ENCODE results near the gene KCNV2. TPM values are rescaled to one million over a fixed set of nuclear protein-coding genes. Genes with fewer than 3 reads are reported as not detected.

The KCNV2 gene
- total RNA-seq, 3 donors from 2014 or later (not counting 1 experiment from before 2014, with no cell fraction given), result not detected

DNA sequence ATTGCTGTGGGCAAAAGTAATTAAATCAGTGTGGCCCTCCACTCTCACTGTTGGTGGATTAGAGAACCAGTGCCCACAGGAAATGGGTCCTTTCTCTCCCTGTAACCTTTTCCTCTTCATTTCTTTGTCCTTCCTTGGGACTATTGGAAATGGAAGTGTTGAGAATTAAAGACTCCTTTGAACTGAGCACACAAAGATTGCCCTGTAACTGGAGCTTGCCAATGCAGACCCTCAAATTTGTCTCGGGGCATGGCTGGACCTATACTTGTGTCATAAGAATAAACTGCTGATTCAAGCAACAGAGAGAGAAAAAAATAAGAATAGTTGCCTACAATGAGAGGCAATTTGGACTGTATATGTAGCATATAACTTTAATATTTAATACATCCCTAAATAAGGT is 13.7 kb downstream of the KCNV2 start:
- Histone ChIP-seq H3K27me3 (ENCODE audit: control insufficient read depth, insufficient read depth, low read length) (no peaks in the 10 kb centered on the region), H3K9me3 (ENCODE audit: control insufficient read depth, insufficient read depth, low read length) (no peaks in the 10 kb centered on the region), H3K36me3 (ENCODE audit: control insufficient read depth, insufficient read depth, low read length) (no peaks in the 10 kb centered on the region), H3K27ac (ENCODE audit: low read length) (no peak overlapping the region), H3K4me1 (ENCODE audit: control insufficient read depth, insufficient read depth, low read length) (peaks cover 3% of the 10 kb centered on the region), H3K4me3 (ENCODE audit: low read length) (no peak overlapping the region)
- WGBS (ENCODE audit: insufficient coverage), result 92% methylated on average over 1 of the region's 1 CpG
- no peak overlapping the region for H3K27ac Mint-ChIP-seq
- no peaks in the 10 kb centered on the region for H3K9me3 Mint-ChIP-seq
- no peak overlapping the region for H3K4me3 Mint-ChIP-seq
- H3K36me3 Mint-ChIP-seq, result no peaks in the 10 kb centered on the region
- H3K4me1 Mint-ChIP-seq, result peaks cover 6% of the 10 kb centered on the region in 2 donors
- intact Hi-C loops (cut with micrococcal nuclease), result no loop called here
- no peak for ATAC-seq
- TF ChIP-seq, protein P1, sequence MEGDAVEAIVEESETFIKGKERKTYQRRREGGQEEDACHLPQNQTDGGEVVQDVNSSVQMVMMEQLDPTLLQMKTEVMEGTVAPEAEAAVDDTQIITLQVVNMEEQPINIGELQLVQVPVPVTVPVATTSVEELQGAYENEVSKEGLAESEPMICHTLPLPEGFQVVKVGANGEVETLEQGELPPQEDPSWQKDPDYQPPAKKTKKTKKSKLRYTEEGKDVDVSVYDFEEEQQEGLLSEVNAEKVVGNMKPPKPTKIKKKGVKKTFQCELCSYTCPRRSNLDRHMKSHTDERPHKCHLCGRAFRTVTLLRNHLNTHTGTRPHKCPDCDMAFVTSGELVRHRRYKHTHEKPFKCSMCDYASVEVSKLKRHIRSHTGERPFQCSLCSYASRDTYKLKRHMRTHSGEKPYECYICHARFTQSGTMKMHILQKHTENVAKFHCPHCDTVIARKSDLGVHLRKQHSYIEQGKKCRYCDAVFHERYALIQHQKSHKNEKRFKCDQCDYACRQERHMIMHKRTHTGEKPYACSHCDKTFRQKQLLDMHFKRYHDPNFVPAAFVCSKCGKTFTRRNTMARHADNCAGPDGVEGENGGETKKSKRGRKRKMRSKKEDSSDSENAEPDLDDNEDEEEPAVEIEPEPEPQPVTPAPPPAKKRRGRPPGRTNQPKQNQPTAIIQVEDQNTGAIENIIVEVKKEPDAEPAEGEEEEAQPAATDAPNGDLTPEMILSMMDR (IDR thresholded peaks at IDR 0.05), result no peak
- DNase-seq, result no peak
- no peaks in the 10 kb centered on the region for H3K27me3 Mint-ChIP-seq (ENCODE audit: low read depth in 2 of 2)

- no peak overlapping the region for H3K27ac Mint-ChIP-seq
- H3K4me1 Mint-ChIP-seq, result peaks cover 6% of the 10 kb centered on the region in 2 donors
- Histone ChIP-seq H3K27me3 (ENCODE audit: control insufficient read depth, insufficient read depth, low read length) (no peaks in the 10 kb centered on the region), H3K9me3 (ENCODE audit: control insufficient read depth, insufficient read depth, low read length) (no peaks in the 10 kb centered on the region), H3K4me3 (ENCODE audit: low read length) (no peak overlapping the region), H3K4me1 (ENCODE audit: control insufficient read depth, insufficient read depth, low read length) (peaks cover 3% of the 10 kb centered on the region), H3K27ac (ENCODE audit: low read length) (no peak overlapping the region), H3K36me3 (ENCODE audit: control insufficient read depth, insufficient read depth, low read length) (no peaks in the 10 kb centered on the region)
- 86% methylated on average over 4 of the region's 4 CpGs for WGBS (ENCODE audit: insufficient coverage)
- TF ChIP-seq, protein P1 (IDR thresholded peaks at IDR 0.05), result no peak
- ATAC-seq, result no peak
- DNase-seq, result no peak
- H3K27me3 Mint-ChIP-seq (ENCODE audit: low read depth in 2 of 2), result no peaks in the 10 kb centered on the region
- no peaks in the 10 kb centered on the region for H3K36me3 Mint-ChIP-seq
- no peaks in the 10 kb centered on the region for H3K9me3 Mint-ChIP-seq
- H3K4me3 Mint-ChIP-seq, result no peak overlapping the region
- intact Hi-C loops (cut with micrococcal nuclease), result no loop called here
Measured at GRCh38 chr9:2732492-2732891, 15.2 kb downstream of the KCNV2 start.

DNA sequence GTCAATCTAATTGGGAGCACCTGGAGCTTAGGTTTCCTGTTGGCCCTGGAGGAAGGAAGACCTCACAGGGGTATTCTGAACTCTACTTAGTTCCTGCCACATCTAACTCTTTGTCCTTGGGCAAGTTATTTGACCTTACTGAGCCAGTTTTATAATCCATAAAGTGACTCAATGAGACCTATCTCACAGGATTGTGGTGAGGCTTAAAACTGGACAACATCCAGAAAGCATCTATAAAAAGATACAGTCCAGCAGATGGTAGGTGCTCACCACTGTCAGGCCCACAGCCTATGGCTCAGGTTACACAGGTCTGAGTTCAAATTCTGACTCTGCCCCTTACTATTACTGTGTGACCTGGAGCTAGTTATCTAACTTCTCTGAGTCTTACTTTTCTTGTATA is 23.3 kb downstream of the KCNV2 start:
- no peak overlapping the region for H3K4me3 ChIP-seq (ENCODE audit: low read length)
- DNase-seq (no peak), ATAC-seq (no peak)
- no peaks in the 10 kb centered on the region for H3K4me1 Mint-ChIP-seq
- H3K4me1 ChIP-seq (ENCODE audit: control insufficient read depth, insufficient read depth, low read length), result no peaks in the 10 kb centered on the region
- H3K27ac ChIP-seq (ENCODE audit: low read length), result no peak overlapping the region
- no peaks in the 10 kb centered on the region for H3K36me3 ChIP-seq (ENCODE audit: control insufficient read depth, insufficient read depth, low read length)
- no peak overlapping the region for H3K27ac Mint-ChIP-seq
- H3K36me3 Mint-ChIP-seq, result no peaks in the 10 kb centered on the region
- no peaks in the 10 kb centered on the region for H3K27me3 ChIP-seq (ENCODE audit: control insufficient read depth, insufficient read depth, low read length)
- no peaks in the 10 kb centered on the region for H3K9me3 ChIP-seq (ENCODE audit: control insufficient read depth, insufficient read depth, low read length)
- no peaks in the 10 kb centered on the region for H3K27me3 Mint-ChIP-seq (ENCODE audit: low read depth in 2 of 2)
- intact Hi-C loops (cut with micrococcal nuclease), result no loop called here
- H3K9me3 Mint-ChIP-seq, result no peaks in the 10 kb centered on the region
- TF ChIP-seq, protein P1 (IDR thresholded peaks at IDR 0.05), result no peak
- H3K4me3 Mint-ChIP-seq, result no peak overlapping the region

GRCh38 chr9:2741441-2742158 is 24.3 kb downstream of the KCNV2 start:
- no peaks in the 10 kb centered on the region for H3K9me3 Mint-ChIP-seq
- no peaks in the 10 kb centered on the region for H3K36me3 Mint-ChIP-seq
- no peaks in the 10 kb centered on the region for H3K4me1 Mint-ChIP-seq
- no peak overlapping the region for H3K27ac Mint-ChIP-seq
- H3K4me3 ChIP-seq (ENCODE audit: low read length), result no peak overlapping the region
- H3K36me3 ChIP-seq (ENCODE audit: control insufficient read depth, insufficient read depth, low read length), result no peaks in the 10 kb centered on the region
- H3K4me1 ChIP-seq (ENCODE audit: control insufficient read depth, insufficient read depth, low read length), result no peaks in the 10 kb centered on the region
- H3K27ac ChIP-seq (ENCODE audit: low read length), result no peak overlapping the region
- intact Hi-C loops (cut with micrococcal nuclease), result no loop called here
- 96% methylated on average over 5 of the region's 6 CpGs for WGBS (ENCODE audit: insufficient coverage)
- no peaks in the 10 kb centered on the region for H3K27me3 Mint-ChIP-seq (ENCODE audit: low read depth in 2 of 2)
- no peak overlapping the region for H3K4me3 Mint-ChIP-seq
- TF ChIP-seq, protein P1 (IDR thresholded peaks at IDR 0.05), result no peak
- no peaks in the 10 kb centered on the region for H3K9me3 ChIP-seq (ENCODE audit: control insufficient read depth, insufficient read depth, low read length)
- DNase-seq (no peak), ATAC-seq (no peak)
- H3K27me3 ChIP-seq (ENCODE audit: control insufficient read depth, insufficient read depth, low read length), result no peaks in the 10 kb centered on the region

All from natural killer cell (primary cell).